Measurements from ENCODE around the gene PRAMEF1.

- TF ChIP-seq CTCF (conservative IDR thresholded peaks at IDR 0.05; ENCODE audit: low read length) (no peak), EZH2phosphoT487 (IDR thresholded peaks at IDR 0.05; ENCODE audit: borderline replicate concordance, low read depth, low read length) (no peak)
Measured at GRCh38 chr1:12776801-12777557, 14.2 kb upstream of the PRAMEF1 start.

Measured in OCI-LY7 (cell line).